ENCODE measurements around the gene FKBP8. TPM values are rescaled to one million over a fixed set of nuclear protein-coding genes. Genes with fewer than 3 reads are reported as not detected.

The FKBP8 gene
- total RNA-seq, 1 donor from 2014 or later, result 186 TPM

DNA sequence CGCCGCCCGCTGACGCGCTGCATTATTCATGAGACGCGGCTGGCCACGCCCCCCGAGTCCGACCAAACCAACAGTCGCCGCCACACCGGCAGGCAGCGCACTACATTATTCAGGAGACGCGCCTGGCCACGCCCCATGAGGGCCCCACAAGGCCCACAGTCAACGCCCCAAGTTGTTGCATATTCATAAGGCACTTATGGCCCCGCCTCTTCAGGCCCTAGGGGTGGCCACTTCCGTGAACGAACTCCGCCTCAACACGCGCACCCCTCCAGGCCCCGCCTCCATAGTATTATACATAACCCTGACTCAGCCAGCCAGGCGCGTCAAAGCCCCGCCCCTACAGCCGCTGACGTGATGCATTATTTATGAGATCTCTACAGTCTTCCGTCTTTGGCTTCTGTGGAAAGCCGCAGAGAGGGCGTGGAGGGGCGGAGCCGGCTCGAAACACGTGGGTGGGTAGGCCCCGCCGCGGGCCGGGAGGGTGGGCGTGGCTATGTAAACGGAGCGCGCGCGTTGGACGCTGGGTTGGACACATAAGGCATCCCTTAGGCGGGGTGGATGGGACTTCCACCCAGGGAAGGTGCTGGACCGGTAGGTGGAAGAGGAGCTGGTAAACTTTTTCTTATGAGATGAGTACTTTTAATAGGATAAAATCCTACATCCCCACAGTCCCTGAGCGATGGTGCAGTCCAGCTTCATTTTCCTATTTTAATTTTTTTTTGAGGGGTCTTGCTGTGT is 21.1 kb downstream of the FKBP8 start:
- DNase-seq (ENCODE audit: low read depth, low spot score), result peak; percentile 100

DNA sequence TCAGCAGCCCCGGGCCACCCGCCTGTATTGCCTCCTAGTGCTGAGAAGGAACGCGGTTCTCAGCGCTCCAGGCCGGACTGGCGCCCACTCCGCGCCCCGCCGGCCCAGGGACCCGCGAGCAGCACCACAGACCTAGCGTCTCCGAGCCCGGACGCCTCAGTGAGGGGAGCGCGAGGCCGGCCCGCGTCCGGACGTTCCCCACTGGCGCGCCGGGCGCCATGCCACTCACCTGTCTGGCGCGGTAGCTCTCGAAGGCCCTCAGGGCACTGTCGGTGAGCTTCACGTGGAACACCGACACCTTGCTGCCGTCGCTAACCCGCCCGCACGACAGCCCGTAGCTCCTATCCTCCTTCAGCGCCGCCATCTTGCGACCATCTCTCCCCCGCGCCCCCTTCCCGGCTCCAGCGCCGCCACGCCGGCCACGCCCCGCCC is 21.7 kb downstream of the FKBP8 start, which contains the start of gene ELL:
Gene ELL, minus strand, starts transcription at position 379 of the 432 bp plus-strand sequence. Its CDS starts 15 bp downstream, at position 364.
- no peak for DNase-seq (ENCODE audit: low read depth, low spot score)

- no peak for DNase-seq (ENCODE audit: low read depth, low spot score)
Measured at GRCh38 chr19:18520848-18521691, 22.3 kb downstream of the FKBP8 start.

GRCh38 chr19:18519962-18520847 is 23.2 kb downstream of the FKBP8 start:
- DNase-seq (ENCODE audit: low read depth, low spot score), result peak; percentile 54

- no peak for DNase-seq (ENCODE audit: low read depth, low spot score)
Measured at GRCh38 chr19:18518639-18519038, 24.7 kb downstream of the FKBP8 start.

DNA sequence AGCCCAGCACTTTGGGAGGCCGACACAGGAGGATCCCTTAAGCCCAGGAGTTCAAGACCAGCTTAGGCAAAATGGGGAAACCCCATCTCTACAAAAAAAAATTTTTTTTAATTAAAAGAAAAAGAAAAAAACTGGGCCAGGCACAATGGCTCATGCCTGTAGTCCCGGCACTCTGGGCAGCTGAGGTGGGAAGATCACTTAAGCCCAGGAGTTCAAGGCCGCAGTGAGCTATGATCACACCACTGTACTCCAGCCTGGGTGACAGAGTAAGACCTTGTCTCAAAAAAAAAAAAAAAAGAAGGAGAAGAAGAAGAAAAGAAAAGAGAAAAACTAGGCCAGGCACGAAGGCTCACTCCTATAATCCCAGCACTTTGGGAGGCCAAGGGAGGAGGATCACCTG is 25.8 kb downstream of the FKBP8 start:
- DNase-seq (ENCODE audit: low read depth, low spot score), result no peak

- no peak for DNase-seq (ENCODE audit: low read depth, low spot score)
Measured at GRCh38 chr19:18515959-18516358, 27.4 kb downstream of the FKBP8 start.

DNA sequence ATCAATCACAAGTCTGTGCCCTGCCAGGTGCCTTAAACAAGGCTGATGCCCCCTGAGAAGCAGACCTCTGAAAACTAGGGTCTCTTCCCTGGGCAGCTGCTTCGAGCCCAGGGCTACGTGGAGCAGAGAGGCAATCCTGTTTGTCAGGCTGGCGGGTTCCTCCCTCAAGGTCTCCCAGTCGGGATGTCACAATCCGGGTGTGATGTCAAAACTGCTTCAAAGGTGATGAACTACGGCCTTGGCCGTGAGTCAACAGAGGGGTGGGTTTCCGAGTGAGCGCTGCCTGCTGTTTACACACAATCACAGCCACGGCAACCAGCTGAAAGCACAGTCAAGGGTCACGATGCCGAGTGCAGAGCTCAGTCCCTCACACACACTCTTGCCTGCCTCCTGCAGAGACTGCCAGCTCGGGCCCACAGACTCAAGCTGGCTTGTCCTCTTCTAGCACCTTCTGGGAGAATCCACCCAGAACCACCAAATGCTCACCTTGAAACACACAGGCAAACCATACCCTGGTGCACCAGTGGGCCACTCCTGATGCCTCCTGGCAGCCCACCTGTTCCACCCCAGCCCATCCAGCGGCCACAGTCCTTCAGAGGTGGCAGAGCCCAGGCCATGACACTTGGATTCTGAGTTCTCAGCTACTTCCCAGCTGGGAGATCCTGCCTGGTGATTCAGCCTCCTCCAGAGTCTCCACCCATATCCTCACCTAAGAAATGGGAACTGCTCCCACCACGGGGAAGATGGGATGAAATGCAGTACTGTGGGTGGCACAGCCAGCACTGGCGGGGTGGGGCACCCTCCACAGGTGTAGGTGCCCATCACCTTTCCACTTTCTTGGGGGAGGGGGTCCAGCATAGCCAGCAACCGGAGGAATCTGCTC is 28.3 kb downstream of the FKBP8 start:
- DNase-seq (ENCODE audit: low read depth, low spot score), result no peak

- DNase-seq (ENCODE audit: low read depth, low spot score), result no peak
Measured at GRCh38 chr19:18513868-18514267, 29.5 kb downstream of the FKBP8 start.

DNA sequence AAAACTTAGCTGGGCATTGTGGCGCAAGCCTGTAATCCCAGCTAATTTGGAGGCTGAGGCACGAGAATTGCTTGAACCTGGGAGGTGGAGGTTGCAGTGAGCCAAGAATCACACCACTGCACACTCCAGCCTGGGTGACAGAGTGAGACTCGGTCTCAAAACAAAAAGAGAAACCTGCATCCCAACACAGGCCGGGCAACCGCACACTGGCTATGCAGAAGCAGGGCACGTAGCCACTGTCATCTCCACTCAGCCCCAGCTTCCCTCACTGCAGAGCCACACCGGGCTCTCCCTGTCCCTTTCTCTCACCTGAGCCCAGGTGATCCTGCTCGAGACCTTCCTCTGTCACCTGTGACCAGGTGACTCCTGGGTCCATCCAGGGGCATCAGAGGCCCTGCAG is 33.2 kb downstream of the FKBP8 start:
- DNase-seq (ENCODE audit: low read depth, low spot score), result no peak

DNA sequence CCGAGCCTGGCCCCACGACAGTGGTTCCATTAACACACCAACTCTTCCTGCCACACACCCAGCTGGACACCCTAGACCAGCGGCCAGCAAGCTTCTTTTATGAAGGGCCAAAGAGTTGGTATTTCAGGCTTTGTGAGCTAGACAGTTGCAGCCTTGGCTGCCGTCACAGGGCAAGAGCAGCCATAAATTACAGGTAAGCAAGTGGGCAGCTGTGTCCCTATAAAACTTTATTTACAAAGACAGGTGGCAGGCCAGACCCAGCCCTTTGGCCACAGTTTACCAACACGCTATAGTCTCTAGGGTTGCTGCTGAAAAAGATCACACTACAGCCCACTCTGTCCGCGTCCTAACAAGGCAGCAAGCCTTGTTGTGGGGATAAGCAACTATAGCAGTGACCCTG is 34.8 kb downstream of the FKBP8 start:
- no peak for DNase-seq (ENCODE audit: low read depth, low spot score)

DNA sequence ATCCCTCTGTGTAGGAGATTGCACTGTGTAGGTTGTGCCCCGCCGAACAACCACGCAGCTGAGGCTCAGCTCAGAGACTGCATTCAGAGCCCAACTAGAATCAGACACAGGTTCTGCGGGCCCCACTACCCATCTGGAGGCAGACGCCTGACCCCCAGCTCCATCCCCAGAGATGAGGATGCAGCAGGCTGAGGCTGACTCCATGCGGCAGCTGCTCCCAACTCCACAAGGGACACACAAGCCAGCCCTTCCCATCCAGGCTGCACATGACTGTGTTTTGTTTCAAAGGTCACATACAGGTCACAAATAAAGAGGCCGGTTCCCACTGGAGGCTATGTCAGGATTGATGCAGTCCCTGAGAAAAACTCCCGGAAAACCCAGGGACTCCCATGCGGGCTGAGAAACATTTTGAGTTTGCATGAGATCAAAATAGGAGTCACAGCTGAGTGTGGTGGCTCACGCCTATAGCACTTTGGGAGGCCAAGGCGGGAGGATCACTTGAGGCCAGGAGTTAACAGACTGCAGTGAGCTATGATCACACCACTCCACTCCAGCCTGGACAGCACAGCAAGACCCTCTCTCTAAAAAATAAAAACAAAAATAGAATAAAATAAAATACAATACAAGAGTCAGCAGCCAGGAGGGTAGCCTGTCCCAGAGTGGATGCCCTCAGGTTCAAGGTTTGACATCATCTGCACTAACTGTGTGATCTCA is 35.5 kb downstream of the FKBP8 start:
- no peak for DNase-seq (ENCODE audit: low read depth, low spot score)

- DNase-seq (ENCODE audit: low read depth, low spot score), result no peak
Measured at GRCh38 chr19:18507021-18507726, 36.2 kb downstream of the FKBP8 start.

- DNase-seq (ENCODE audit: low read depth, low spot score), result no peak
Measured at GRCh38 chr19:18506101-18506930, 37.1 kb downstream of the FKBP8 start.

DNA sequence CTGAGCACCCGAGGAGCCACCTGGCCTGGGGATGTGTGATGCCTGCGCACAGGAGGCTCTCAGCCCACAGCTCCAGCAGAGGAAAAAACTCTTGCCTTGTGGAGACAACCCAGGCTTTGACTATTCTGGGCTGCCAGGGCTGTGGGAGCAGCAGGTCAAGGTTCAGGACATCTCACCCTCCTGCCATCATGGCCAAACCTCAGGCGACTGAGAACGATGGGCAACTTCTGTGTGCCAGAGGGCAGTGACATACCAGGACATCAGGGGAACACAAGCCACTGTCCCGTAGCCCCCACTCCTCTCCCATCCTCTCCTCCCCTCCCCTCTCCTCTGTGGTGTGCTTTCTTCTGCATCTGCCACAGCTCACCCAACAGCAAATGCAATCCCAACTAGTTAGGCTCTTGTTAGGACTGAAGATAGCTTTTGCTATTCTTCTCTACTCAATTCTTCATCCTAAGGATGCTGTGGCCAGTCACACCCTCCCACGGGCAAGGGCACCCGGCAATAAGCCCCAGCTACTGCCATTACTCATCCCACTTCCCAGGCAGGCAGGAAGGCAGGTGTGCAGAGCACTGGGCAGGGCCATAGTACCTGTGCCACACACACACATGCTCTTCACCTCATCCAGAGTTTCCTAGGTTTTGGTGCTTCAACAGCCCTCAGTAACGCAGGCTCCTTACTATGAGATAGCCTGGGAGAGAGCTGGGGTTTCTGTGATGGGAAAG is 38.3 kb downstream of the FKBP8 start:
- DNase-seq (ENCODE audit: low read depth, low spot score), result no peak

- no peak for DNase-seq (ENCODE audit: low read depth, low spot score)
Measured at GRCh38 chr19:18503971-18504885, 39.1 kb downstream of the FKBP8 start.

Data from pulmonary artery endothelial cell (primary cell).